ENCODE data around the gene KRTAP5-3.
"Not testable (repeated sequence)": the region's sequence is repeated elsewhere in the genome, so short reads cannot be mapped to it uniquely, and the experiment has no call there.

KRTAP5-3 gene

DNA sequence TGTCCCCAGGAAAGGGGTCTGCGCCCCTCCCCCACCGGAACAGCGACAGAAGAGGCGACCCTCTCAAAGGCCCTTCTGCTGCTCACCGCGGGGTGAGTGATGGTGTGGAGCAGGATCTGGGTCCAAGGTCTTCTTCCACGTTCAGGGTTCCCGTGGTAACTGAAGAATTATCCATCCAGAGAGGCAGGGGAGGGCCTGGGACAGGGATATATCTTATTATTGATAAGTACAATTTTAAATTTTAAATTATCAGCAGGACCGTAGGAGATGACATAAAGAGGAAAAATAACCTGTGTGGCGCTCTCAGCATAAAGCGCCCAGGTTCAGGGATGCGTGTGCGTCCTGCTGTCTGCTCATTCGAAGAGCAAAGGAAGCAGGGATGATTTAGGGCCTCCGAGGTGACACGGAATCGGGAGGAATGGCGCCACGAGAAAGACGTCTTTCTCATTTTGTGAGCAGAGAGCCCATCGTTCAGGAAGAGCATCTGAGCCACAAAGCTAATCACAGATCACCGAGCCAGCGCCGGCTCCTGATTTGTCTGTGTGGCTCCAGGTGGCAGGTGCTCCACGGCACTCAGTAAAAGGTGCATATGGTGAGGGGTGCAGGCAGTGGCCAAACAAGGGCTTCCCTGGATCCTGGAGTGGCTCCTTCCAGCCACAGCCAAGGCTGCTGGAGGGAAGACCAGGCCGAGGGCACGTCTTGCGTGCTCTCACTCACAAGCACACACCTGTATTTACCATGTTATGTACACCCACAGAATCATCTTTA is 40.6 kb upstream of the KRTAP5-3 start:
- no peak overlapping the region for H3K4me3 ChIP-seq (ENCODE audit: low read depth, low read length)
- no peak for TF ChIP-seq CTCF (IDR thresholded peaks at IDR 0.05; ENCODE audit: low read depth, low read length, missing control alignments)
- in situ Hi-C loops (cut with HindIII; ENCODE audit: low sequenced_read_pairs): no loop called here

GRCh38 chr11:1647901-1648652 is 39.8 kb upstream of the KRTAP5-3 start:
- no peak overlapping the region for H3K4me3 ChIP-seq (ENCODE audit: low read depth, low read length)
- no peak for TF ChIP-seq CTCF (IDR thresholded peaks at IDR 0.05; ENCODE audit: low read depth, low read length, missing control alignments)
- in situ Hi-C loops (cut with HindIII; ENCODE audit: low sequenced_read_pairs): no loop called here
- no peak for DNase-seq (ENCODE audit: low read depth)

More for the DNA sequence above, 40.6 kb upstream of the KRTAP5-3 start:
- no peak for DNase-seq (ENCODE audit: low read depth)

DNA sequence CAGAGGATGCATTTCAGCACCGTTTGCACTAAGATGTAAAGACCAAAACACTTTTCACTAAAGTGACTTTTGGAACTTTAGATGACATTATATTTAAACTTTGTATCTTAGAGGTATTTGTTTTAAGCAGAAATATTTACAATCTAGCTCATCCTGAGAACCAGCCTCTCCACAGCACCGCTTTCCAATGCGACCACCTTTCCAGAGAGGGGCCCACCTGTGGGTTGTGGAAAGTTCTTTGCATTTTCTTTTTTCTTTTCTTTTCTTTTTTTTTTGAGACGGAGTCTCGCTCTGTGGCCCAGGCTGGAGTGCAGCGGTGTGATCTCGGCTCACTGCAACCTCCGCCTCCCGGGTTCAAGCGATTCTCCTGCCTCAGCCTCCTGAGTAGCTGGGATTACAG is 38.3 kb upstream of the KRTAP5-3 start:
- in situ Hi-C loops (cut with HindIII; ENCODE audit: low sequenced_read_pairs); DNase-seq (ENCODE audit: low read depth): not testable (repeated sequence)

DNA sequence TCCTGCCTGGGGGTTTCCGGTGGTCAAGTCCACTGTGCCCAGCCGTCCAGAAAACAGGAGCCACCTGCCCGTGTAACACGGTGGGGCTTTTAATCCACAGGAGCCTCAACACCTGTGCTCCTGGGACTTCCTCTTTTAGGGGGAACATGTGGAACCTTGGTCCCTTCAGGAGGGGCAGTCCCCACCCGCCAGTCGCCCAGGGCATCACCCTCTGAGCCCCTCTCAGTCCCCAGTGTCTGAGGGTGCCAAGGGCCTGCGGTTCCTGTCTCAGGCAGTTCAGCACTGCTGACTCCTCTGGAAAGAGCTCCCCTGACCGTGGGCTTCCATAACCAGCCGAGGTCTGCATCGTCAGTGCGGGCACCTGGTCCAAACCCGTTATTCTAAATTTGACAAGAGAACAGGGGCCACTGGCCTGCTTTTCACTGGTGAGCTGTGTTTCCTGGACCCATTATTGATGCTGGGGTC is 37.1 kb upstream of the KRTAP5-3 start:
- H3K4me3 ChIP-seq (ENCODE audit: low read depth, low read length): no peak overlapping the region
- no peak for TF ChIP-seq CTCF (IDR thresholded peaks at IDR 0.05; ENCODE audit: low read depth, low read length, missing control alignments)
- no peak for DNase-seq (ENCODE audit: low read depth)
- in situ Hi-C loops (cut with HindIII; ENCODE audit: low sequenced_read_pairs): no loop called here

More for the DNA sequence above, 38.3 kb upstream of the KRTAP5-3 start:
- not testable (repeated sequence) for H3K4me3 ChIP-seq (ENCODE audit: low read depth, low read length)

DNA sequence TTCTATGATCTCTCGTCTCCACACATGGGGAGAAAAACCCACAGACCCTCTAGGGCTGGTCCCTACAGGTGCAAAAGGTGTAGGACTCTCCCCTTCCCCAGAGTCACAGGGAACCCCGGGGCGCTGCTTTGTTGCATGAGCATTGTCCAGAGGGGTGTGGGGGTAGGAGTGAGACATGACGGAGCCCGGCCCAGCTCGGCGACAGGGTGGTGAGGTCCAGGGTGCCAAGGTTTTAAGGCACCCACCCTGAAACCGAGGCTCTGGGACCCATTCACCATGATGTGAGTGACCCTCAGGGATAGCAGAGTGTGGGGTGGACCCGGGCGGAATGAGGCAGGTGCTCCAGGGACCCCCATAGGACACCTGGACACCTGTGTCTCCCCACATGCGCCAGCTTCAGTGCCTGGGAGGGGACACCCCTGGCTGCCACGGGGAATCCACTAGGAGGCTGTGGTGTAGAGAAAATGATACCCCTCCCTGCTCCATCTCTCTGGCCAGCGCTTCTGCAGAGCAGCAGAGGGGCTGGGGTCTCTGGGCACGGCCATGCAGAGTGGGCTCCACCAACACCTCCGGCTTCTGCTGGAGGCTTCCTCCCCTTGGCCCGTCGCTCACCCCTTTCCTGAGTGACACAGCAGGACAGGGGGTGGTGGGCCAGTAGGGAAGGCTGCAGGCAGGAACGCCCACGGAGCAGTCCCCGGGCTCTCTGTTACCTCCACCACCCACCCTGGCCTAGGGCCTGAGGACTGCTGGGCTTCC is 36.5 kb upstream of the KRTAP5-3 start:
- no peak for TF ChIP-seq CTCF (IDR thresholded peaks at IDR 0.05; ENCODE audit: low read depth, low read length, missing control alignments)
- in situ Hi-C loops (cut with HindIII; ENCODE audit: low sequenced_read_pairs): no loop called here
- no peak overlapping the region for H3K4me3 ChIP-seq (ENCODE audit: low read depth, low read length)
- DNase-seq (ENCODE audit: low read depth): no peak

GRCh38 chr11:1643146-1643690 is 35.0 kb upstream of the KRTAP5-3 start:
- H3K4me3 ChIP-seq (ENCODE audit: low read depth, low read length): no peak overlapping the region
- TF ChIP-seq CTCF (IDR thresholded peaks at IDR 0.05; ENCODE audit: low read depth, low read length, missing control alignments): no peak
- DNase-seq (ENCODE audit: low read depth): no peak
- in situ Hi-C loops (cut with HindIII; ENCODE audit: low sequenced_read_pairs): no loop called here

All from astrocyte of the cerebellum (primary cell).